ENCODE results near the gene MPRIP.
"Not testable (repeated sequence)": the region's sequence is repeated elsewhere in the genome, so short reads cannot be mapped to it uniquely, and the experiment has no call there.

The MPRIP gene

GRCh38 chr17:17157041-17157440 lies 114.8 kb downstream of the MPRIP start:
- peaks cover 90% of the 10 kb centered on the region for H3K36me3 ChIP-seq
- no peak for DNase-seq
- H3K4me3 ChIP-seq (ENCODE audit: low read depth, low read length): no peak overlapping the region
- H3K27me3 ChIP-seq (ENCODE audit: insufficient read depth, low read depth, severe bottlenecking): no peaks in the 10 kb centered on the region
- no peaks in the 10 kb centered on the region for H3K9me3 ChIP-seq (ENCODE audit: severe bottlenecking)
- H3K27ac ChIP-seq: no peak overlapping the region
- no peak for TF ChIP-seq CTCF (IDR thresholded peaks at IDR 0.05; ENCODE audit: low read depth, low read length)

GRCh38 chr17:17158506-17158905 lies 116.2 kb downstream of the MPRIP start:
- not testable (repeated sequence) for DNase-seq; H3K4me3 ChIP-seq (ENCODE audit: low read depth, low read length); H3K27ac ChIP-seq; H3K27me3 ChIP-seq (ENCODE audit: insufficient read depth, low read depth, severe bottlenecking); H3K9me3 ChIP-seq (ENCODE audit: severe bottlenecking)
- peaks cover 87% of the 10 kb centered on the region for H3K36me3 ChIP-seq

- Histone ChIP-seq H3K36me3 (peaks cover 86% of the 10 kb centered on the region), H3K4me3 (ENCODE audit: low read depth, low read length) (no peak overlapping the region), H3K27me3 (ENCODE audit: insufficient read depth, low read depth, severe bottlenecking) (no peaks in the 10 kb centered on the region), H3K9me3 (ENCODE audit: severe bottlenecking) (no peaks in the 10 kb centered on the region), H3K27ac (no peak overlapping the region)
- no peak for DNase-seq
- TF ChIP-seq CTCF (IDR thresholded peaks at IDR 0.05; ENCODE audit: low read depth, low read length): no peak
These were observed 117.3 kb downstream of the MPRIP start for GRCh38 chr17:17159571-17159970.

- Histone ChIP-seq H3K27ac (no peak overlapping the region), H3K4me3 (ENCODE audit: low read depth, low read length) (no peak overlapping the region), H3K9me3 (ENCODE audit: severe bottlenecking) (no peaks in the 10 kb centered on the region), H3K36me3 (peaks cover 84% of the 10 kb centered on the region), H3K27me3 (ENCODE audit: insufficient read depth, low read depth, severe bottlenecking) (no peaks in the 10 kb centered on the region)
- no peak for DNase-seq
- TF ChIP-seq CTCF (IDR thresholded peaks at IDR 0.05; ENCODE audit: low read depth, low read length): no peak
These were observed 118.9 kb downstream of the MPRIP start for GRCh38 chr17:17161121-17161520.

- TF ChIP-seq CTCF (IDR thresholded peaks at IDR 0.05; ENCODE audit: low read depth, low read length): no peak
- DNase-seq: no peak
- Histone ChIP-seq H3K9me3 (ENCODE audit: severe bottlenecking) (no peaks in the 10 kb centered on the region), H3K36me3 (peaks cover 83% of the 10 kb centered on the region), H3K27me3 (ENCODE audit: insufficient read depth, low read depth, severe bottlenecking) (no peaks in the 10 kb centered on the region), H3K4me3 (ENCODE audit: low read depth, low read length) (no peak overlapping the region), H3K27ac (no peak overlapping the region)
These were observed 119.5 kb downstream of the MPRIP start for GRCh38 chr17:17161759-17162158.

GRCh38 chr17:17164156-17164555 lies 121.9 kb downstream of the MPRIP start:
- H3K27ac ChIP-seq: no peak overlapping the region
- no peak overlapping the region for H3K4me3 ChIP-seq (ENCODE audit: low read depth, low read length)
- no peaks in the 10 kb centered on the region for H3K27me3 ChIP-seq (ENCODE audit: insufficient read depth, low read depth, severe bottlenecking)
- no peak for DNase-seq
- H3K36me3 ChIP-seq: peaks cover 92% of the 10 kb centered on the region
- no peak for TF ChIP-seq CTCF (IDR thresholded peaks at IDR 0.05; ENCODE audit: low read depth, low read length)
- no peaks in the 10 kb centered on the region for H3K9me3 ChIP-seq (ENCODE audit: severe bottlenecking)
